ENCODE measurements around the gene GRIA4.

GRIA4 gene

GRCh38 chr11:105915021-105915420 lies 305.1 kb downstream of the GRIA4 start:
- Histone ChIP-seq H3K36me3 (ENCODE audit: insufficient read depth, low read length) (no peaks in the 10 kb centered on the region), H3K9ac (ENCODE audit: low read depth, low read length, poor library complexity, severe bottlenecking) (no peak overlapping the region), H3F3A (ENCODE audit: low read depth) (no peaks in the 10 kb centered on the region), H3K27me3 (ENCODE audit: insufficient read depth, low read length, poor library complexity, severe bottlenecking) (no peaks in the 10 kb centered on the region), H3K4me1 (ENCODE audit: insufficient read depth, low read length, poor library complexity, severe bottlenecking) (peaks cover 11% of the 10 kb centered on the region), H3K79me2 (ENCODE audit: insufficient read depth, low read length) (no peaks in the 10 kb centered on the region), H2AFZ (ENCODE audit: low read length) (no peak overlapping the region), H3K9me3 (ENCODE audit: insufficient read depth, low read depth, low read length) (no peaks in the 10 kb centered on the region), H3K4me2 (ENCODE audit: low read depth, low read length, poor library complexity, severe bottlenecking) (no peak overlapping the region), H3K9me2 (replicated peaks; ENCODE audit: low read depth, low read length) (no peaks in the 10 kb centered on the region), H4K20me1 (ENCODE audit: insufficient read depth, low read length, poor library complexity, severe bottlenecking) (no peaks in the 10 kb centered on the region), H3K4me3 (ENCODE audit: low read length, poor library complexity, severe bottlenecking) (no peak overlapping the region)
- TF ChIP-seq, protein P1, sequence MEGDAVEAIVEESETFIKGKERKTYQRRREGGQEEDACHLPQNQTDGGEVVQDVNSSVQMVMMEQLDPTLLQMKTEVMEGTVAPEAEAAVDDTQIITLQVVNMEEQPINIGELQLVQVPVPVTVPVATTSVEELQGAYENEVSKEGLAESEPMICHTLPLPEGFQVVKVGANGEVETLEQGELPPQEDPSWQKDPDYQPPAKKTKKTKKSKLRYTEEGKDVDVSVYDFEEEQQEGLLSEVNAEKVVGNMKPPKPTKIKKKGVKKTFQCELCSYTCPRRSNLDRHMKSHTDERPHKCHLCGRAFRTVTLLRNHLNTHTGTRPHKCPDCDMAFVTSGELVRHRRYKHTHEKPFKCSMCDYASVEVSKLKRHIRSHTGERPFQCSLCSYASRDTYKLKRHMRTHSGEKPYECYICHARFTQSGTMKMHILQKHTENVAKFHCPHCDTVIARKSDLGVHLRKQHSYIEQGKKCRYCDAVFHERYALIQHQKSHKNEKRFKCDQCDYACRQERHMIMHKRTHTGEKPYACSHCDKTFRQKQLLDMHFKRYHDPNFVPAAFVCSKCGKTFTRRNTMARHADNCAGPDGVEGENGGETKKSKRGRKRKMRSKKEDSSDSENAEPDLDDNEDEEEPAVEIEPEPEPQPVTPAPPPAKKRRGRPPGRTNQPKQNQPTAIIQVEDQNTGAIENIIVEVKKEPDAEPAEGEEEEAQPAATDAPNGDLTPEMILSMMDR (conservative IDR thresholded peaks at IDR 0.05; ENCODE audit: low read length) = no peak
- no peak for TF ChIP-seq EZH2phosphoT487 (IDR thresholded peaks at IDR 0.05; ENCODE audit: borderline replicate concordance)

DNA sequence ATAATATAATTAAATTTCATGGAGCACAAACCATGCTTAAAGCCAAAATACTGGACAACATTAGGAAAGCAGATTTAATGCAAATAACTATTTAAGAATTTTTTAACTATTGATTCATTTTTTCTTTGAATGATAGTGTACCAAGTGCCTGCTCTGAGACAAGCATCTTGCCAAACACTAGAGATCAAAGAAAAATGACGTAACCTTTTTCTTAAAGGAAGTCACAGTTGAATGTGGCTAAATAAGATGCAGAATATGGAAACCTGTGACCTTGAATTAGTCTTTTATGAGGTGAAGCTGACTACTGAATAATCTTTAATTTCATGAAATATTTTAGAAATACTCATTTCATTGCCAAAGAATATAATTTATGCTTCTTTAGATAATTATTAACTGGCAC lies 308.2 kb downstream of the GRIA4 start:
- Histone ChIP-seq H3K27me3 (ENCODE audit: insufficient read depth, low read length, poor library complexity, severe bottlenecking) (no peaks in the 10 kb centered on the region), H2AFZ (ENCODE audit: low read length) (no peak overlapping the region), H3K4me3 (ENCODE audit: low read length, poor library complexity, severe bottlenecking) (no peak overlapping the region), H3K9ac (ENCODE audit: low read depth, low read length, poor library complexity, severe bottlenecking) (no peak overlapping the region), H4K20me1 (ENCODE audit: insufficient read depth, low read length, poor library complexity, severe bottlenecking) (no peaks in the 10 kb centered on the region), H3K79me2 (ENCODE audit: insufficient read depth, low read length) (no peaks in the 10 kb centered on the region), H3K36me3 (ENCODE audit: insufficient read depth, low read length) (no peaks in the 10 kb centered on the region), H3K9me3 (ENCODE audit: insufficient read depth, low read depth, low read length) (no peaks in the 10 kb centered on the region), H3K9me2 (replicated peaks; ENCODE audit: low read depth, low read length) (no peaks in the 10 kb centered on the region), H3K4me1 (ENCODE audit: insufficient read depth, low read length, poor library complexity, severe bottlenecking) (peaks cover 11% of the 10 kb centered on the region), H3K4me2 (ENCODE audit: low read depth, low read length, poor library complexity, severe bottlenecking) (no peak overlapping the region), H3F3A (ENCODE audit: low read depth) (no peaks in the 10 kb centered on the region)
- TF ChIP-seq EZH2phosphoT487 (IDR thresholded peaks at IDR 0.05; ENCODE audit: borderline replicate concordance) = no peak
- TF ChIP-seq, protein P1 (conservative IDR thresholded peaks at IDR 0.05; ENCODE audit: low read length) = no peak

DNA sequence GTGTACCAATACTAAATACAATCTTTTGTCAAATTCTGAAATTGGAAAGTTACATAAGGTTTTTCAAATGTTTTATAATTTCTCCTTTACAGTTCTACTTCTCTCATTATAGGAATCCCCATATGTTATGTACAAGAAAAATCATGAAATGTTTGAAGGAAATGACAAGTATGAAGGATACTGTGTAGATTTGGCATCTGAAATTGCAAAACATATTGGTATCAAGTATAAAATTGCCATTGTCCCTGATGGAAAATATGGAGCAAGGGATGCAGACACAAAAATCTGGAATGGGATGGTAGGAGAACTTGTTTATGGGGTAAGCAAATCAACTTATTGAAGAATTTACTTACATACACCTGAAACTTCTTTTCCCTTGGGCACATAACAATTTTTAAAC lies 308.7 kb downstream of the GRIA4 start:
- no peak overlapping the region for H2AFZ ChIP-seq (ENCODE audit: low read length)
- H3K4me3 ChIP-seq (ENCODE audit: low read length, poor library complexity, severe bottlenecking) = no peak overlapping the region
- H4K20me1 ChIP-seq (ENCODE audit: insufficient read depth, low read length, poor library complexity, severe bottlenecking) = no peaks in the 10 kb centered on the region
- H3K36me3 ChIP-seq (ENCODE audit: insufficient read depth, low read length) = no peaks in the 10 kb centered on the region
- H3K9me2 ChIP-seq (replicated peaks; ENCODE audit: low read depth, low read length) = no peaks in the 10 kb centered on the region
- TF ChIP-seq EZH2phosphoT487 (IDR thresholded peaks at IDR 0.05; ENCODE audit: borderline replicate concordance) = no peak
- TF ChIP-seq, protein P1 (conservative IDR thresholded peaks at IDR 0.05; ENCODE audit: low read length) = no peak
- H3K9ac ChIP-seq (ENCODE audit: low read depth, low read length, poor library complexity, severe bottlenecking) = no peak overlapping the region
- no peak overlapping the region for H3K4me2 ChIP-seq (ENCODE audit: low read depth, low read length, poor library complexity, severe bottlenecking)
- no peaks in the 10 kb centered on the region for H3K9me3 ChIP-seq (ENCODE audit: insufficient read depth, low read depth, low read length)
- no peaks in the 10 kb centered on the region for H3K79me2 ChIP-seq (ENCODE audit: insufficient read depth, low read length)
- H3K27me3 ChIP-seq (ENCODE audit: insufficient read depth, low read length, poor library complexity, severe bottlenecking) = no peaks in the 10 kb centered on the region
- H3F3A ChIP-seq (ENCODE audit: low read depth) = no peaks in the 10 kb centered on the region
- peaks cover 11% of the 10 kb centered on the region for H3K4me1 ChIP-seq (ENCODE audit: insufficient read depth, low read length, poor library complexity, severe bottlenecking)

All from Loucy (cell line).